Spinal cord (tissue), 10 donors: Measurements from ENCODE around the gene GNAT3. TPM values are rescaled to one million over a fixed set of nuclear protein-coding genes. Genes with fewer than 3 reads are reported as not detected.

Source experiments
- DNase-seq, 6 donors: peaks; one replicate each; pipeline versions ENCODE4 v3.0.0 to v3.0.0-alpha.2; 2013 to 2015; ENCODE audit warnings: low spot score in 6 of 6, low read depth in 4 of 6
- H3K27ac ChIP-seq: one replicate; pipeline ENCODE4 v1.5.1; 2013; ENCODE audit warnings: low read depth, low read length, control low read depth
- H3K27me3 ChIP-seq: one replicate; pipeline ENCODE4 v1.6.1; 2013; ENCODE audit warnings: low read length; ENCODE audit not compliant: control insufficient read depth, insufficient read depth
- H3K36me3 ChIP-seq: one replicate; pipeline ENCODE4 v1.6.1; 2013; ENCODE audit warnings: low read length; ENCODE audit not compliant: control insufficient read depth, insufficient read depth
- H3K4me1 ChIP-seq: one replicate; pipeline ENCODE4 v1.6.1; 2013; ENCODE audit warnings: low read length; ENCODE audit not compliant: control insufficient read depth, insufficient read depth
- H3K4me3 ChIP-seq: one replicate; pipeline ENCODE4 v1.5.1; 2013; ENCODE audit warnings: low read depth, low read length, control low read depth
- H3K9me3 ChIP-seq: one replicate; pipeline ENCODE4 v1.6.1; 2013; ENCODE audit warnings: low read length; ENCODE audit not compliant: control insufficient read depth, insufficient read depth
- WGBS: methylation state at CpG from one replicate; pipeline ENCODE4 v1.1.5; 2013; ENCODE audit warnings: missing lambda C conversion rate; ENCODE audit not compliant: insufficient coverage; 5-methylcytosine and 5-hydroxymethylcytosine counted together
- polyA plus RNA-seq, 2 donors: library from polyadenylated mRNA; unstranded; fragments of 120-200 nt; gene quantifications; one replicate each; pipeline ENCODE4 v1.2.1, GENCODE V29; 2013; ENCODE audit not compliant: insufficient read length in 2 of 2
- total RNA-seq, 2 donors: library from RNA; depleted of rRNA in 1 of 2; stranded (reverse); fragments of 120-200 nt in 1 of 2; fragments of >200 nt in 1 of 2; gene quantifications; one replicate each; pipeline versions ENCODE4 v1.2.3 to v1.2.4, GENCODE V29; 2013 to 2014
- donor health status: healthy.

The GNAT3 gene
- total and polyA plus RNA-seq, 4 donors = not detected

DNA sequence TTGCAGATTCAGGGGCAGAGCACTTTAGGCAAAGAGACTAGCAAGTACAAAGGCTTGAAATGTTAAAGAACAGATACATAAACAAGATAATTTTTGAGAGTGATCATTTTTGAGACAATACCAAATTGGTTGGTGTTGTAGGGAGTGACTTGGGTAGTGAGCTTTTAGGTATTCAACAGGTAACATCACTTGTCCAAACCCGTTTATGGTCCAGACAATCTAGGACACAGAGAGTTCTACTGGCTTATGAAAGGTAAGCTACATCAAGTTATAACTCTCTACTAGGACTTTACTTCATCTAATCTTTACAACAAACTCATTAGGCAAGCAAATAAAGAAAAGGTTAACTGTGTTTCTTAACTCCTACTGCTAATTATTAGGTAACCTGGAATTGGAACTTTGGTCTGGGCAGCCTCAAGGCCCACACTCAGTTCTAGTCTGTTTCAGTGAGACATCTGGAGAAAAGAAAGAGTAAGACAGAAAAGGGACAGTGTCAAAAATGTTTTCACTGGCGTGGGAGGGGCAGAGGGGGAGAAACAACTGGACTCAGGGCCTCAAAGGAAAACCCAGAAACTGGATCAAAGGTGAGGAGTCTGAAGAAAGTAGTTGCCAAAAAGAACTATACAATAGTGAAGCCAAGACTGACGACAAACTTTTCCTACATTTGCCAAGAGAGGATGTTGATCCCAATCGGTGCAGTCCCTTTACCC is 39.2 kb downstream of the GNAT3 start:
- no peaks in the 10 kb centered on the region for H3K36me3 ChIP-seq
- no peaks in the 10 kb centered on the region for H3K9me3 ChIP-seq
- no peaks in the 10 kb centered on the region for H3K27me3 ChIP-seq
- no peaks in the 10 kb centered on the region for H3K4me1 ChIP-seq
- no peak overlapping the region for H3K4me3 ChIP-seq
- DNase-seq = peak in 1 of 6 donors; percentile 16
- H3K27ac ChIP-seq = no peak overlapping the region
- 57% methylated on average over 1 of the region's 4 CpGs for WGBS

DNA sequence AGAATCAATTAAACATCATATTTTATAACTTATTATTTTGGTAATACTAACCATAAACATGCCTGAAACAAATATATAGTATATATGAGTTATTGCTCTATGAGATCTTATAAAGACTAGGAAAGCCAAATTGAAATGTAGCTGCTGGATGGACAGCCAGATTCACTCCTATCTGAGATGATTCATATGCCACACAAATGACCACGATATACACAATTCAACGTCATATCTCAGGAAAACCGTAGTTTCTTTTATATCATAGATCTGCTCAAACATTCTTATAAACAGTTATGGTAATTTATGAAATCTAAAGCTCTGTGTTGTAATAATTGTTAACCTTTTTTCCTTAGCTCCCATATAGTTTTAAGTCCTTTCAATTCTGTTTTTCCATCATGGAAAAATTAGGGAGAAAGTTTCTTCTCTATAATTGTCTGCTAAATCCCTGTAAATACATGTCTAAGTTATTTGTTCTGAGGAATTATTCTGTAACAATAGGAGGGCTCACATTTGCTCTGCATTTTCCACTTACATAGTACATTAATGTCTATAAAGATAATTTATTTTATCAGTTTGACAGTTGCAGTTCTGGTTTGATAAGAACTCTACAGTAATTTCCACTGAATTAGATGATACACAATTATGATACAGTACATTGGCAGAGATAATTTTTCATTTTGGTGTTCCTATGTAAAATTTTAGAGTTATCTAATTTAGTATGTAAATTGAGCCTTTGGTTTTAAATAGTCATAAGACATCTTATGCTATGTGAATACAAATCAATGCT is 42.7 kb downstream of the GNAT3 start:
- no peak overlapping the region for H3K27ac ChIP-seq
- no peaks in the 10 kb centered on the region for H3K4me1 ChIP-seq
- peak in 1 of 6 donors; percentile 11 for DNase-seq
- WGBS = no CpG with 5 or more reads among the region's 3 CpGs
- no peak overlapping the region for H3K4me3 ChIP-seq
- no peaks in the 10 kb centered on the region for H3K27me3 ChIP-seq
- no peaks in the 10 kb centered on the region for H3K9me3 ChIP-seq
- no peaks in the 10 kb centered on the region for H3K36me3 ChIP-seq

DNA sequence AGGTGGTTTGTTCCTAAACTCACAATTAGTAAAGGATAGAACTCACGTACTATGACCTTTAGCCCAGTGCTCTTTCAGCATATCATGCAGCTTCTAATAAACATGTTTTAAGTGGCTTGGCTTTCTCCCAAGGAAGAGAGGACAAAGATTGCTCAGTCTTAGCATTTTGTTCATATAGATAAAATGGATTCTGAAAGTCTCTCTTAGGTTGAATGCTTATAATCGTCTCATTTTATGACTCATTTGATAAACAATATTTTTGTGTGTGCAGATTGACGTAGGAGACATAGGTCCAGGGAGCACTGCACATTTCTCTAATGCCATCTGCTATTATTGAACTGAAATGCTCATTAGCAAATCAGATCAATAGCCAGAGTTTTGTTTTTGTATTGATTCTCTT is 44.8 kb downstream of the GNAT3 start:
- Histone ChIP-seq H3K27ac (no peak overlapping the region), H3K4me3 (no peak overlapping the region), H3K27me3 (no peaks in the 10 kb centered on the region), H3K36me3 (no peaks in the 10 kb centered on the region), H3K9me3 (no peaks in the 10 kb centered on the region), H3K4me1 (no peaks in the 10 kb centered on the region)
- DNase-seq = peak in 1 of 6 donors; percentile 14
- no CpG with 5 or more reads among the region's 3 CpGs for WGBS

DNA sequence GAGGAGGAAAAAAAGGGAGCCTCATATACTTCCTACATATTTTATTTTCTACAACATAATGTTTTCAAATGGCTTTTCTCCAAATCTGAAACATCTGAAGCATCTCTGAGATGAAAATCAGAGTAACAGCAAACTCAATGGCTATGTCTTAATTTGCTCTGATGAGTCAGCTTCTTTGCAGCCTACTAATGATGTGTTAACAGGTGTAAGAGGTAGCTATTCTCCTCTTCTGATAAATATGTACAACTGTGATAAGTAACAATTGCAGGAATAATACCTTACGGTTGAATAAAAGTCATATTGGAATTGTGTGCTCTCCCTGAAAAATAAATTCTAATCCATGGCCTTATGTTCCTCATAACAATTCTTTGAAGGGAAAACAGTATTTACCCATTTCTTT is 45.2 kb downstream of the GNAT3 start:
- no peak overlapping the region for H3K4me3 ChIP-seq
- H3K27me3 ChIP-seq = no peaks in the 10 kb centered on the region
- DNase-seq = no peak
- H3K36me3 ChIP-seq = no peaks in the 10 kb centered on the region
- no CpG with 5 or more reads among the region's 1 CpG for WGBS
- H3K4me1 ChIP-seq = no peaks in the 10 kb centered on the region
- H3K27ac ChIP-seq = no peak overlapping the region
- no peaks in the 10 kb centered on the region for H3K9me3 ChIP-seq

DNA sequence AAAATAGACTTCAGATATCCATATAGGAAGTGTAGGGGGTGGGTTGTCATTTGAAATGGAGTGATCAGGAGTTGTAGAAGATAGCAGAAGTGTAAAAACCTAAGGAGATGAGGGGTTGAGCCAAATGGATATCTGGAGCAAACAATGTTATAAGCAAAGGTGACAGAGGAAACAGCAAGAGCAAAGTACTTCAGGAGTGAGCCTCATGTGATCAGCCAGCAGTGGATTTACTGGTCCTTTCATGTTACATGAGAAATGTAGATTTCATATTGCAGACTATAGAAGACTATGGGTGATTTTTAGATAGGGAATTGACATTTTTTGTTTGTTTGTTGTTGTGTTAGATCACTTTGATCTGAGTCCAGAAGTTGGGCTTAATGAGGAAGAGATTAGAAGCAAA is 47.7 kb downstream of the GNAT3 start:
- Histone ChIP-seq H3K9me3 (no peaks in the 10 kb centered on the region), H3K27ac (no peak overlapping the region), H3K36me3 (no peaks in the 10 kb centered on the region), H3K27me3 (no peaks in the 10 kb centered on the region), H3K4me1 (no peaks in the 10 kb centered on the region), H3K4me3 (no peak overlapping the region)
- no peak for DNase-seq

DNA sequence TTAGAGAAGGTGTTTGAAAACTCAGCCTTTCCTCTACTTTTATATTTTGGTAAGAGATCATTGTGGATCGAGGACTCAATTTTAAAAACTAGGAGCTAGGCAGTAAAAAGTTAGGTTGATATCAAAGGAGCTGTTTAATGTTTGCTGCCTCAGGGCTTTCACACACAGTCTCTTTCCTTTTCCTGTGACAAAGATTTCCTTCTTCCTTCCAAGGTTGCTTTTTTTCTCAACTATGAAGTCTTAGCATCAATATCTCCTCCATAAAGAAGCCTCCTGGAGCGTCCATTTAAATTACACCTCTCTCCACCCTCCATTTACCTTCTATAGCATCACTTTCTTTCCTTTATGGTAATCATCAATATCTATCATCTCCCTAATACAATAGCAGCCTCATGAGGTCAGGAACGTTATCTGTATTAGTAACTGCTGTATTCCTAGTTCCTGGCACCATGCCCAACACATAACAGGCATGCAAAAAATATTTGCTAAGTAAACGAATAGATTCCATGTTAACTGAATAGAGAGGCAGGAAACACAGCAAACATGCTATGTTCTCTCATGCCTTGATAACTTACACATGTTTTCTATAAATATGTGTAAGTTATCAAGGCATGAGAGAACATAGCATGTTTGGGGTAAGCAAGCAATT is 48.5 kb downstream of the GNAT3 start:
- H3K36me3 ChIP-seq = no peaks in the 10 kb centered on the region
- no peaks in the 10 kb centered on the region for H3K9me3 ChIP-seq
- WGBS = 87% methylated on average over 1 of the region's 4 CpGs
- no peak overlapping the region for H3K27ac ChIP-seq
- DNase-seq = no peak
- H3K27me3 ChIP-seq = no peaks in the 10 kb centered on the region
- no peak overlapping the region for H3K4me3 ChIP-seq
- no peaks in the 10 kb centered on the region for H3K4me1 ChIP-seq

DNA sequence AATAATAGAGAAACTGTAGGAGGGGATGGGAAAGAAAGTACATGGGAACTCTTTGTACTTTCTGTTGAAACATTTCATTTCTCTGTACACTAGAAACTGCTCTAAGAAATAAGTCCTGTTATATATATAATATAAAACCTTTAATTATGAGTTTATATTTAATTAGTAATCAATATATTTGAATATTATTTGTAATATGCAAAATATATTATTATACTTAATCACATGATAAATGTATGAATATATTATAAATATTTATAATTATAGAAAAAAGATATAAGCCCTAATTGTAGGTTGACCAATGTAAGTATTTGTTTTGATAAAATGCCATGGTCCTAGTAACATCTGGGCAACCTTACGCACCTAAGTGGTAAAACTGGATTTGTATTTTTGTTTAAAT is 51.0 kb downstream of the GNAT3 start:
- no peaks in the 10 kb centered on the region for H3K27me3 ChIP-seq
- no peak overlapping the region for H3K4me3 ChIP-seq
- H3K27ac ChIP-seq = no peak overlapping the region
- H3K4me1 ChIP-seq = no peaks in the 10 kb centered on the region
- no peaks in the 10 kb centered on the region for H3K9me3 ChIP-seq
- no peak for DNase-seq
- H3K36me3 ChIP-seq = no peaks in the 10 kb centered on the region
- WGBS = 100% methylated on average over 1 of the region's 1 CpG

DNA sequence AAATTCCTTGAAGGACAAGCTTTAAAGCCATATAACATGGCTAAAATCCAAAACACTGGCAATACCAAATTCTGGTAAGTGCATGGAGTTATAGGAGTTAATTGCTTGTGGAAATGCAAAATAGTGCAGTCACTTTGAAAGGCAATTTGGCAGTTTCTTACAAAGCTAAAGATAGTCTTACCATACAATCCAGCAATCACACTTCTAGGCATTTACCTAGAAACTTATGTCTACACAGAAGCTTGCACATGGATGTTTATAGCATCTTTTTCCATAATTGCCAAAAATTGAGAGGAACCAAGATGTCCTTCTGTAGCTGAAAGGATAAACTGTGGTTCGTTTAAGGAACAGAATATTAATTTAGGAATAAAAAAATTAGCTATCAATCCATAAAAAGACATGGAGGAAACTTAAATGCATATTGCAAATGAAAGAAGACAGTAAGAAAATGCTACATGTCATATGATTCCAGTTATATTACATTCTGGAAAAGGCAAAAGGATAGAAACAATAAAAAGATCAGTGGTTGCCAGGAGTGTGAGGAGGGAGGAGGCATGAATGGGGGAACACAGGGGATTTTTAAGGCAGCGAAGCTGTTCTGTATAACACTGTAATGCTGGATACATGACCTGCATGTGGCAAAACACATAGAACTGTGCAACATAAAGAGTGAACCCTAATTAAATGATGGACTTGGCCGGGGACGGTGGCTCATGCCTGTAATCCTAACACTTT is 51.9 kb downstream of the GNAT3 start:
- Histone ChIP-seq H3K4me3 (no peak overlapping the region), H3K9me3 (no peaks in the 10 kb centered on the region), H3K4me1 (no peaks in the 10 kb centered on the region), H3K27me3 (no peaks in the 10 kb centered on the region), H3K36me3 (no peaks in the 10 kb centered on the region), H3K27ac (no peak overlapping the region)
- DNase-seq = peak in 1 of 6 donors; percentile 68
- 81% methylated on average over 3 of the region's 4 CpGs for WGBS

DNA sequence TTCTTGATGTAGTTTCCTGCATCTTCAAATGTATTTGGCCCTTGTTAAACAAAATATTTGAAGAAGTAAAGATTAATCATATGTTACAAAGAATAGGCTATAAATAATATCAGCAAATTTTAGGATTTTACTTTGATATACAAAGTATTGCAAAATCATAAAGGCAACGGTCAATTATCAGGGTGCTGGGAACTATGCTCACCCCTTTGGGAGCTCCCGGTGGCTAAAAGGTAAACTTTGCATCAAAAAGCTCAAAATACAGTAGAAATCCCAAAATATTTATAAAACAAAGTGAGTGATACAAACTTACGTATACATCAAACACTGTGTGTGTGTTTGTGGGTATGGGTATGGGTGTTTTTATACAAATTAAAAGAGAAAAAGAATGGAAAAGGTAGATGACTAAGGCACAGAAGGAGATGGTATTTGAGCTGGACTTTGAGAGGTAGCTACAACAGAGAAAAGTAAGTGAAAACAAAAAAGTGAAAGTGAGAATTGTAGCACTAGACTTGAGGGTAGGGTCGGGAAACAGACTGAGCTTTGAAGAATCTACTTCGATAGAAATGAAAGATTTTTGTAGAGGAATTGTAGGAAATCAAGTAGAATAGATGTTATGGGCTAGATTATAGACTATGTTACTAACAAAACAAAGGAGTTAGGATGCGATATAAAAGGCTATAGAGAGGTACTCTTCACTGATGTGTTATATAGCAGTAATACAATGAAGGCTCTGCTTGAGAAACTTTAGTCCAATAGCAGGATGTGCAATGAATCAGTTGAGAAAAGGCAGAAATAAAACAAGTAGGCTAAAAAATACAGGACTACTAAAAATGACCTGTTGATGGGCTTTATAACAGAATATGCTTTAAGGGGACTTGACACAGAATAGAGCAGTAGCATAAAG is 52.8 kb downstream of the GNAT3 start:
- Histone ChIP-seq H3K4me3 (no peak overlapping the region), H3K27ac (no peak overlapping the region), H3K36me3 (no peaks in the 10 kb centered on the region), H3K4me1 (no peaks in the 10 kb centered on the region), H3K9me3 (no peaks in the 10 kb centered on the region), H3K27me3 (no peaks in the 10 kb centered on the region)
- no CpG with 5 or more reads among the region's 6 CpGs for WGBS
- DNase-seq = no peak
